GM19240 (cell line): ENCODE results near the gene KLHL25.

Experiments
- DNase-seq: peaks from one replicate; pipeline ENCODE4 v3.0.0; 2011; ENCODE audit warnings: low spot score; ENCODE audit not compliant: insufficient read length

KLHL25 gene

GRCh38 chr15:85777250-85778106, 17.2 kb downstream of the KLHL25 start:
- DNase-seq = no peak

GRCh38 chr15:85773970-85774369, 20.8 kb downstream of the KLHL25 start:
- no peak for DNase-seq

GRCh38 chr15:85773249-85773648, 21.5 kb downstream of the KLHL25 start:
- no peak for DNase-seq

- DNase-seq = no peak
Observed at GRCh38 chr15:85772668-85773067, 22.1 kb downstream of the KLHL25 start.

GRCh38 chr15:85771781-85772445, 22.8 kb downstream of the KLHL25 start:
- no peak for DNase-seq

GRCh38 chr15:85771271-85771670, 23.5 kb downstream of the KLHL25 start:
- no peak for DNase-seq

- DNase-seq = no peak
Observed at GRCh38 chr15:85770096-85771041, 24.4 kb downstream of the KLHL25 start.

GRCh38 chr15:85769182-85769900, 25.4 kb downstream of the KLHL25 start:
- DNase-seq = no peak

GRCh38 chr15:85768595-85769168, 26.0 kb downstream of the KLHL25 start:
- no peak for DNase-seq

- DNase-seq = no peak
Observed at GRCh38 chr15:85767785-85768529, 26.8 kb downstream of the KLHL25 start.

- no peak for DNase-seq
Observed at GRCh38 chr15:85766001-85766831, 28.5 kb downstream of the KLHL25 start.

- no peak for DNase-seq
Observed at GRCh38 chr15:85764649-85765277, 30.0 kb downstream of the KLHL25 start.

GRCh38 chr15:85763673-85764633, 30.8 kb downstream of the KLHL25 start:
- no peak for DNase-seq

- no peak for DNase-seq
Observed at GRCh38 chr15:85763157-85763556, 31.6 kb downstream of the KLHL25 start.

- no peak for DNase-seq
Observed at GRCh38 chr15:85762756-85763127, 32.0 kb downstream of the KLHL25 start.

GRCh38 chr15:85762039-85762755, 32.5 kb downstream of the KLHL25 start:
- no peak for DNase-seq

- no peak for DNase-seq
Observed at GRCh38 chr15:85761635-85762034, 33.1 kb downstream of the KLHL25 start.
